ENCODE results near the gene EPN1.

The EPN1 gene

DNA sequence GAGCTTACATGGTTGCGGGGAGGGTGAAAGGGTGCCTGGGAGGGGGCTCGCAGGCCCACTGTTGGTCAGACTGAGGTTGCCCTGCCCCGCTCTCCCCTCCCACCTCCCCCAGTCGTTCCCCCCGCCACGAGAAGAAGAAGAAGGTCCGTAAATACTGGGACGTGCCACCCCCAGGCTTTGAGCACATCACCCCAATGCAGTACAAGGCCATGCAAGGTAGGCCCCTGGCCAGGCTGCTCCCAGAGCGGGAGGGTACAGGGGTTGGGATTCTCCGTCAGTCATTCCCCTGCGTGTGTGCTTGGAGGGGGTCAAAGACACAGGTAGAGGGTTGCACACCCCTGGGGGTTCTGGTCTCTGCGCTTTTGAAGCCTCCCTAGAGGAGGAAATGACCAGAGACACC, 14.6 kb upstream of the EPN1 start:
- no peak for DNase-seq

DNA sequence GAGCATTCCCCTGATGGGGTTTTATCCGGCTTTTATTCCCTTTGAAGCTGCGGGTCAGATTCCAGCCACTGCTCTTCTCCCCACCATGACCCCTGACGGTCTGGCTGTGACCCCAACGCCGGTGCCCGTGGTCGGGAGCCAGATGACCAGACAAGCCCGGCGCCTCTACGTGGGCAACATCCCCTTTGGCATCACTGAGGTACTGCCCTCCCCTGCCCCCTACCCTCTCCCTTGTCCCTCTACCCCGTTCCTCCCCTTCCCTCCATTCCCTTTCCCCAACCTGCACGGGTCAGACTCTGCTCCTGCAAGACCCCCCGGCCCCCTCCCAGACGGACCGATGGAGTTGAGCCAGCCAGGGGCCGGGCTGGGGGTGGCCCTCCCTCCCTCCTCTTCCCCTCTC, 14.0 kb upstream of the EPN1 start:
- DNase-seq, result no peak

- DNase-seq, result no peak
Measured at GRCh38 chr19:55661826-55662225, 13.2 kb upstream of the EPN1 start.

DNA sequence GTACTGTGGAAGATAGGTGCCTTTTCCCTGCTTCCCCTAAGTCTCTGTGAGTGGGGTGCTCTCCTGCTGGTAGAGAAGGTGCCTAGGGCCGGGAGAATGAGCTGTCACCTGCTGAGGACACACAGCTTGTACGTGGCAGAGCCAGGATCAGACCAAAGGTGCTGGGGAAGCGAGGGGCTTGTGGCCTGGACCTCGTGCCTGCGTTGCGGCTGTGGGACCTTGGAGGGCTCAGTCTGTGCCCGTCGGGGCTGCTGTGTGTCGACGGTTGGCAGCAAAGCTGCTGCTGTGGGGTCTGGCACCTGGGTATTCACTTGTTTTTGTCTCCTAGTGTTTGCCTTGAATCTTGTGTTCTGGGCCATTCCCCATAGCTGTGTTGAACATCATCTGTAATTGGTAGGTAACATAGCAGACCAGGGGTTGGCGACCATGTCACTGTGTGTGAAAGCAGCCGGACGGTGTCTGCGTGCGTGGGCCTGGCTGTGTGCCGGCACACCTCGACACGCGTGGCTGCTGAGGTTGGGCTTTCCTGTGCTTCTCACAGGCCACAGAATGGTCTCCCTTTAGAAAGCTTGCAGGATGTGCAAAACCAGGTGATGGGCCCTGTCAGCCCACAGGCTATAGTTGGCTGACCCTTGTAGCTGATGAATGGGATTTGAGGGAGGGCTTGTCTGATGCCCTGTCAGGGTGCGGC, 11.0 kb upstream of the EPN1 start:
- no peak for DNase-seq

DNA sequence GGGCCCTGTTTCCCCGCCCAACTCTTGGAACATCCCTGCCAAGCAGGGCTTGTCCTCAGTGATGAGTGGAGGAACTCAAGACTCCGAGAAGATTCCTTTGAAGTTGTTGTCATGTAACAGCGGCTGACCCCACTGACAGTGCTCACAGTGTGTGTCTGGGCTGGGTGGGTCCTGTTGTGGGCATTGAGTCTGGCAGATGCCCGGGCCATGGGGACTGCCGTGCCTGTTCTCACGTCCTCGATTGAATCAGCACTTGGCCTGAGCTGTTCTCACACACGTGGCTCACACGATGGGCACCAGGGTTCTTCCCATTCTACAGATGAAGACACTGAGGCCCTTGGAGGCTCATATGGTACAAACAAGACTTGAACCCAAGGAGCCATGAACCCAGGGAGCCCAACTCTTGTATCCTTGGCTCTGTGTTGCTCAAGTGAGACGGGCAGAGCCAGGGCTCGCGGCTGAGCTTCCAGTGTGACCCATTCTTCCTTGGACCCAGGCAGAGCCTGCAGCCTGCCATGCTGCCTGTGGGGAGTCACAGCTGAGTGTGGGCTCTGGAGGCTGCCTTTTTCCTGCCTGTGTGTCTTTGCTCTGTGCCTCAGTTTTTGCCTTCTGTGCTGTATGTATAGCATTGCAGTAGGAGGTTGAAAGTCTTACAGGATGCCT, 8.6 kb upstream of the EPN1 start:
- no peak for DNase-seq

DNA sequence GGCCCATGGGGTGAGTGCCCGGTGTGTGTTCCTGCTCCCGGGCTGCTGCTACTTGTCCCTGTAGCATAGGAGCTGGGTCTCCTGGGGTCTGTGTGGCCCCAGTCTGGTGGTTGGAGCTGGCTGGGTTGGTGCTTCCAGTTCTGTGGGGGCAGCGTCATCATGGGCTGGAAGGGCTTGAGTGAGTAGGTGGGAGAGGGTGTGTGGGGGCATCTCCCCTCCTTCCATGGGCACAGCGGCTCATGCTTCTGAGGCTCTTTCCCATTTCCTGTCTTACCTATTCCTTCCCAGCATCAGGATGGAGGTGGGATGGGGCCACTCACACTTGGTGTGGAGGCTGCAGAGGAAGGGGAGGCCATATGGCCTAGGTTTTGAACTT, 8.0 kb upstream of the EPN1 start:
- DNase-seq, result no peak

DNA sequence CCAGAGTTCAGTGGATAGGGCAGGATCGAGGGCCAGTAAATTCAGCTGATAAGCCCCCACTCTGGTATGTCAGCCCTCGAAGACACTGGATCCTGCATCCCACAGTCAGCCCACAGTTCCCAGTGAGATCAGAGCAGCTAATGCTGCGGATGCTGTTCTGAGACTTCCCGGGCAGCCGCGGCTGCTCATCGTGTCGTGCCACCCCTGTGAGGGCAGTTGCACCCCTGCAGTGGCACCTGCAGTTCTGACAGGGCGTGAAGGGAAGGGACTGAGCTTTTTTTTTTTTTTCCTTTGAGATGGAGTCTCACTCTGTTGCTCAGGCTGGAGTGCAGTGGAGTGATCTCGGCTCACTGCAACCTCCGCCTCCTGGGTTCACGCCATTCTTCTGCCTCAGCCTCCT, 7.5 kb upstream of the EPN1 start:
- no peak for DNase-seq

DNA sequence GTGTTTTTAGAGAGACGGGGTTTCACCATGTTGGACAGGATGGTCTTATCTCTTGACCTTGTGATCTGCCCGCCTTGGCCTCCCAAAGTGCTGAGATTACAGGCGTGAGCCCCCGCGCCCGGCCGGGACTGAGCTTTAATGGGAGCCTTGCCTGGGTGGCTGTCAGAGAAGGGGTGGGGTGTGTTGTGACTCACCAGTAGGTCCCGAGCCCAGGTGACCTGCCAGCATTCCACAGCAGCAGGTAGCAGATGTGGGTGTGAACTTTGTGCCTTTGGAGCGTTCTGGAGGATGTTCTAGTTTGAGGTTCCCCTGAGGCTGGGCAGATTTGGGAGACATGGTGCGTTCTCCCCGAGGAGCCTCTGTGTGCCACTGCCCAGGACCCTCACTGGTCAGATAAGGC, 7.1 kb upstream of the EPN1 start:
- peak in 1 of 58 donors; percentile 30 for DNase-seq

DNA sequence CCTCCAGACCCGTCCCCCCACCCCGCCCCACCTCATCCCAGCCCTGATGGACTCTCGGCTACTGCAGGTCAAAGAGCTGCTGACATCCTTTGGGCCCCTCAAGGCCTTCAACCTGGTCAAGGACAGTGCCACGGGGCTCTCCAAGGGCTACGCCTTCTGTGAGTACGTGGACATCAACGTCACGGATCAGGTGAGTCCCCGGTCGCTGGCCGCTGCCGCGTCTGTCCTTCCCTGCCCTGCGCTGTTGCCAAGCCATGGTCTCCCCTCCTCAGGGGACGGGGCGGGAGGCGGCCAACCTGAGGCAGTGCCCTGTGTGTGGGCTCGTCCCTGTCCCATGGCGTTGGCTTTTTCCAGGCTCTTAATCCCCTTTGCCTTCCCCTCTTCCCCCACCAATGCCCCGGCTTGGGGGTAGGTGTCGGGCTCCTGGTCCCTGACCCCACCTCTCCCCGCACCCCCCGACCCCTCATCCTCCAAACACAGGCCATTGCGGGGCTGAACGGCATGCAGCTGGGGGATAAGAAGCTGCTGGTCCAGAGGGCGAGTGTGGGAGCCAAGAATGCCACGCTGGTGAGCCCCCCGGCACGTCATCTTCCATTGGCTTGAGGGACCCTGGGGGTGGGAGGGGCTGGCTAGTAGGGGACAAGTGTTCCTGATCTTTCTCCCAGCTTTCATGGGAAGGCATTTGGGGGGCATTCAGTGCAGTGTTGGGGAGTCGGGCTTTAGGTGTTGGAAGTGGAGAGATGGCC, 6.2 kb upstream of the EPN1 start:
- DNase-seq, result no peak

DNA sequence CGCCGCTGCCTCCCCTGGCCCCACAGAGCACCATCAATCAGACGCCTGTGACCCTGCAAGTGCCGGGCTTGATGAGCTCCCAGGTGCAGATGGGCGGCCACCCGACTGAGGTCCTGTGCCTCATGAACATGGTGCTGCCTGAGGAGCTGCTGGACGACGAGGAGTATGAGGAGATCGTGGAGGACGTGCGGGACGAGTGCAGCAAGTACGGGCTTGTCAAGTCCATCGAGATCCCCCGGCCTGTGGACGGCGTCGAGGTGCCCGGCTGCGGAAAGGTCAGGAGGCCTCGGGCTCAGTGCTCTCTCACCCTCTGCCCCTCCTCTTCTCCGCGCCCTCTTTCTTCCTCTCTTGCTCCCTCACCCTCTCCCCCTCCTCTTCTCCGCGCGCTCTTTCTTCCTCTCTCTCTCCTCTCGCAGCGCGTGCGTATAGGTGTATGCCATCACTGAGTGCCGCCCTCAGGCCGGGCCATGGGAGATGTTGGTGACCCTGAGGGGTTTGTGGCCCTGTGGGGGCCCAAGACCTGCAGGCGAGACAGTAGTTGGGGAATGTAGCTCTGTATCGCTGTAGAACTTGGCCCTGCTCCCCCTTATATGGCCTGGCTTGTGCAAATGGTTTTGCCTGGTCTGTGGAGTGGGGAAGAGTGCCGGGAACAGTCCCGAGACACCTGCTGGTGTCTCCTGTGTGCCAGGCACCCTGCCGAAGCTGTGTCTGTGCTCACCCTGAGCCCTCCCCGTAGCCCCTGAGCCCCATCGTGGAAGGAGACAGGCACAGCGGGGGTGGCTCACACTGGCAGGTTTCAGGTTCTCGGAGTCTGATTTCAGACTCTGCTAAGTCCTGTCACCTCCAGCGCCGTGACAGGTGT, 5.4 kb upstream of the EPN1 start:
- peak in 1 of 58 donors; percentile 43 for DNase-seq

GRCh38 chr19:55670280-55671053, 4.6 kb upstream of the EPN1 start:
- DNase-seq, result peak in 22 of 58 donors; percentile 2 to 43 (median 15)

DNA sequence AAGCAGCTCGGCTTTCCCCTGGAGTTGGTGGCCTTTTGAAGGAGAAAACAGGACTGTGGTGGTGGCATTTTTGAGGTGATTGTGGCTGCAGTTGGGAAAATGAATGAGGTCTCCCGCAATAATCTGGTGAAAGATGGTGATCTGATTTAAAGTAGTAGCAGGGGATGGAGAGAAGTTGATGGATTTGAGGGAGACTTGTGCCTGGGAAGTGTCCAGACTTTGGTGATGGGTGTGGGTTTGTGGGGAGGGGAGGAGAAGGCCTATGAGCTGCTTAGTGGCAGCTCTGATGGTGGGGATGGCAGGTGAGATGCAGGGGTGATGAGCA, 4.0 kb upstream of the EPN1 start:
- DNase-seq, result no peak

- DNase-seq, result no peak
Measured at GRCh38 chr19:55672418-55672817, 2.6 kb upstream of the EPN1 start.

GRCh38 chr19:55673465-55673864, 1.6 kb upstream of the EPN1 start:
- DNase-seq, result no peak

GRCh38 chr19:55673889-55674288, 1.1 kb upstream of the EPN1 start:
- no peak for DNase-seq

- no peak for DNase-seq
Measured at GRCh38 chr19:55674459-55674840, 576 bp upstream of the EPN1 start.

DNA sequence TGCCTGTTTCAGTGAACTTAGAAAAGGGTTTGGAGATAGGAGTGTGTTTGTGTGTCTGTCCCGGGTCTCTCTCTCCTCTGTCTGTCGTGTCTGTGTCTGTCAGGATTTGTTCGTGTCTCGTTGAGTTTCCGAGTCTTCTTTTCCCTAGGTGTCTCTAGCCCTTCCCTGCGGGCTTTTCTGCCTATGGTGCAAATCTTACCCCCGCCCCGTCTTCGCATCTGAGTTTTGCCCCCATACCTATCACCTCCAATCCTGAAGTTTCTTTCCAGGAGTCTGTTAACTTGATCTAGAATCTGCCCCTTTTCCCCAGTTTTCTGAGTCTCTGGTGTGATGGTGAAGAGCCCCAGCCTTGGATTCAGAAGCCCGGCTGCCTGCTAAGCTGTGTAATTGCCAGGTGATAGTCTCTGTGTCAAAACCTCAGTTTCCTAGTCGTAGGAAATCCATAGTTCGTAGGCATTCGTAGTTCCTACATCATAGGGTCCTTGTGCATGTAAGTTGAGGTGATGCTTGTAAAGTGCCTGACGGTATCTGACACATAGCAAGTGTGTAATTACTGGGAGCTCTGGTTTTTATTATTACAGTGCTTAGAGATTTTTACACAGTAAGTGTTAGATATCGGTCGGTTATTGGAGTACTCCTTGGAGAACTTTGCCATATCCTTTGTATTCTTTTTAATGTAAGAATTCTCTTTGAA, 782 bp downstream of the EPN1 start:
- no peak for DNase-seq

- no peak for DNase-seq
Measured at GRCh38 chr19:55676383-55676782, 1.4 kb downstream of the EPN1 start.

GRCh38 chr19:55676889-55677505, 2.0 kb downstream of the EPN1 start:
- no peak for DNase-seq

GRCh38 chr19:55677572-55678028, 2.6 kb downstream of the EPN1 start:
- no peak for DNase-seq
